CD4-positive, alpha-beta T cell (primary cell): ENCODE measurements around the gene PDGFD. TPM values are rescaled to one million over a fixed set of nuclear protein-coding genes. Genes with fewer than 3 reads are reported as not detected.

ENCODE experiments used
- ATAC-seq: fragments of 200-7000 bp; cut with Tn5 transposase; one replicate; pipeline ENCODE4 v1.10.0; 2022; ENCODE audit warnings: mild to moderate bottlenecking; ENCODE audit not compliant: poor library complexity
- CTCF ChIA-PET: fragments of 350-600 bp; sonication (Branson Sonifier 250); formaldehyde crosslinking; loops from one replicate; lab custom pipeline; 2021; ENCODE audit warnings: antibody characterized with exemption, inconsistent platforms; lab: Charles Lee
- POLR2A ChIA-PET: fragments of 350-600 bp; sonication (Branson Sonifier 250); formaldehyde crosslinking; loops from one replicate; lab custom pipeline; 2021; ENCODE audit warnings: antibody characterized with exemption, inconsistent platforms; lab: Charles Lee
- DNase-seq, 14 experiments: peaks; one replicate each; pipeline ENCODE4 v3.0.0-alpha.2; 2013 to 2020; ENCODE audit warnings: mixed read lengths in 2 of 14
- H3K27ac ChIP-seq, 2 donors: one replicate each; pipeline versions ENCODE4 v1.5.1 to v1.7.0; 2013; ENCODE audit warnings: low read length in 2 of 2, low read depth in 1 of 2, mild to moderate bottlenecking in 1 of 2
- H3K27me3 ChIP-seq, 2 experiments: 1 replicate in 1 of 2; 2 replicates in 1 of 2; pipeline versions ENCODE4 v1.6.1 to v1.7.0; 2013; ENCODE audit warnings: low read length in 2 of 2, control low read depth in 1 of 2, mild to moderate bottlenecking in 1 of 2, moderate library complexity in 1 of 2; ENCODE audit not compliant: insufficient read depth in 2 of 2, control insufficient read depth in 1 of 2
- H3K36me3 ChIP-seq: one replicate; pipeline ENCODE4 v1.6.1; 2013; ENCODE audit warnings: low read length, control low read depth; ENCODE audit not compliant: insufficient read depth
- H3K4me1 ChIP-seq: one replicate; pipeline ENCODE4 v1.6.1; 2013; ENCODE audit warnings: low read length, control low read depth; ENCODE audit not compliant: insufficient read depth
- H3K4me3 ChIP-seq: one replicate; pipeline ENCODE4 v1.5.1; 2013; ENCODE audit warnings: mild to moderate bottlenecking, low read length, moderate library complexity
- H3K9me3 ChIP-seq, 2 experiments: 1 replicate in 1 of 2; 2 replicates in 1 of 2; pipeline versions ENCODE4 v1.6.1 to v1.7.0; 2013; ENCODE audit warnings: low read length in 2 of 2, mild to moderate bottlenecking in 2 of 2, control low read depth in 1 of 2, moderate library complexity in 1 of 2; ENCODE audit not compliant: control insufficient read depth in 1 of 2, insufficient read depth in 1 of 2
- H3K27ac Mint-ChIP-seq: one replicate; pipeline ENCODE4 v1.8.0; 2020; ENCODE audit warnings: mixed read lengths
- H3K27me3 Mint-ChIP-seq: one replicate; pipeline ENCODE4 v1.8.0; 2021; ENCODE audit warnings: mixed read lengths
- H3K36me3 Mint-ChIP-seq: one replicate; pipeline ENCODE4 v1.8.0; 2021; ENCODE audit warnings: low read depth, mixed read lengths
- H3K4me1 Mint-ChIP-seq: one replicate; pipeline ENCODE4 v1.8.0; 2021; ENCODE audit warnings: low read depth, mixed read lengths
- H3K4me3 Mint-ChIP-seq: one replicate; pipeline ENCODE4 v1.8.0; 2020; ENCODE audit warnings: mild to moderate bottlenecking, mixed read lengths
- H3K9me3 Mint-ChIP-seq: one replicate; pipeline ENCODE4 v1.8.0; 2020; ENCODE audit warnings: mixed read lengths
- intact Hi-C, 2 experiments: fragments of 100-400 bp; cut with DNase I in 1 of 2; cut with micrococcal nuclease in 1 of 2; formaldehyde crosslinking; loops; one replicate each; pipeline versions ENCODE4 v1.15.1 to v1.9.0; 2023 to 2025; cut with DNase I, micrococcal nuclease
- total RNA-seq, 174 experiments: library from RNA in 2 of 174; stranded (reverse) in 2 of 174; gene quantifications; one replicate each; pipeline ENCODE4 v1.2.3 and lab custom pipeline; 2021 to 2026
- TF ChIP-seq, protein P1 (sequence below): fragments of 200-600 bp; IDR thresholded peaks from one replicate; pipeline ENCODE4 v1.8.0; 2022; ENCODE audit warnings: antibody characterized with exemption, mild to moderate bottlenecking

The PDGFD gene
- total RNA-seq, 2 experiments from 2014 or later: not detected

DNA sequence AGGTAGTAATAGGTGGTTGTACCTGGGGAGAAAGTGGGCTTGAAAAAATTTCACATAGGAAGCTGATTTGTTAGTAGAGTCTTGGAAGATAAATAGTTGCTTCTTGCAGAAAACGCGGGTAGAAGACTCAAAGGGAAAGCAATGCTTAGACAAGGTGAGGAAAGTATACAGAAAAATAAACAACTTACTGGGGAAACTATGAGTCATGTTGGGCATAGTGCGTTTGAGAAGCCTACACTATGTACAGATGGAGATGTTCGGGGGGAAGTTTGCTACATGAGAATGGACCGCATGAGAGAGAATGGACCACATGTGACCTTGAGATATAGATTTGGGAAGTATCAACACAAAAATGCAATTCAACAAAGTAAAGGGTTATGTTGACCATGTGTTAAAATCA is 214.2 kb downstream of the PDGFD start:
- Mint-ChIP-seq H3K9me3 (peaks cover 4% of the 10 kb centered on the region), H3K27ac (no peak overlapping the region), H3K4me1 (no peaks in the 10 kb centered on the region), H3K27me3 (no peaks in the 10 kb centered on the region), H3K4me3 (no peak overlapping the region), H3K36me3 (no peaks in the 10 kb centered on the region)
- Histone ChIP-seq H3K4me3 (no peak overlapping the region), H3K9me3 (no peaks in the 10 kb centered on the region), H3K36me3 (no peaks in the 10 kb centered on the region), H3K4me1 (no peaks in the 10 kb centered on the region), H3K27me3 (no peaks in the 10 kb centered on the region), H3K27ac (no peak overlapping the region)
- ATAC-seq (no peak), DNase-seq (no peak)
- CTCF ChIA-PET: no interaction called here
- POLR2A ChIA-PET: no interaction called here
- TF ChIP-seq, protein P1, sequence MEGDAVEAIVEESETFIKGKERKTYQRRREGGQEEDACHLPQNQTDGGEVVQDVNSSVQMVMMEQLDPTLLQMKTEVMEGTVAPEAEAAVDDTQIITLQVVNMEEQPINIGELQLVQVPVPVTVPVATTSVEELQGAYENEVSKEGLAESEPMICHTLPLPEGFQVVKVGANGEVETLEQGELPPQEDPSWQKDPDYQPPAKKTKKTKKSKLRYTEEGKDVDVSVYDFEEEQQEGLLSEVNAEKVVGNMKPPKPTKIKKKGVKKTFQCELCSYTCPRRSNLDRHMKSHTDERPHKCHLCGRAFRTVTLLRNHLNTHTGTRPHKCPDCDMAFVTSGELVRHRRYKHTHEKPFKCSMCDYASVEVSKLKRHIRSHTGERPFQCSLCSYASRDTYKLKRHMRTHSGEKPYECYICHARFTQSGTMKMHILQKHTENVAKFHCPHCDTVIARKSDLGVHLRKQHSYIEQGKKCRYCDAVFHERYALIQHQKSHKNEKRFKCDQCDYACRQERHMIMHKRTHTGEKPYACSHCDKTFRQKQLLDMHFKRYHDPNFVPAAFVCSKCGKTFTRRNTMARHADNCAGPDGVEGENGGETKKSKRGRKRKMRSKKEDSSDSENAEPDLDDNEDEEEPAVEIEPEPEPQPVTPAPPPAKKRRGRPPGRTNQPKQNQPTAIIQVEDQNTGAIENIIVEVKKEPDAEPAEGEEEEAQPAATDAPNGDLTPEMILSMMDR: no peak
- intact Hi-C loops: no loop called here

DNA sequence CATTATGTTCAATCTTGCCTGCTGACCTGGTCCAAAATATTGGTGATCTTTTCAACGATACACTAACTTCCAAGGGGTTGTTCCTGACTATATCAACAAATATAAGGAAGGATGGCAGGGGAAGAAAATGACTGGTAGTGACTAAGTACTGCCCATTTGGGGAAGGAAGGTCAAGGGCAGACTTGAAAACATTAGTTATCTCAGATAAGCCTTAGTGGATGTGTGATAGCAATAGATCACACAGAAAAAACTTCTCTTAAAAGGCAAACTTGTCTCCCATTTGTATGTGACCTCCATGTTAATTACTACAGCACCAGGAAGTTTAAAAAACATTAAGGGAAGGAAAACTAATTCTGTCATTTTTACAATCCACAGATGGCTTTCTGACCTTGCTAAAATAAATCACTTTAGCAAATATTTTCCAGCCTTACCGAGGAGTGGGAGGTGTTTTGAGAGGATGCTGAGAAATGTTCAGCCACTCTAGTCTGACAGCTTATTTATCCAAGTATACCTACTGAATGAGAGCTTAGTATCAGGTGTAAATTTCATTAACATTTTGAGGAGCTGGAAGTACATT is 215.7 kb downstream of the PDGFD start:
- no peaks in the 10 kb centered on the region for H3K27me3 Mint-ChIP-seq
- peaks cover 4% of the 10 kb centered on the region for H3K9me3 Mint-ChIP-seq
- no peak overlapping the region for H3K27ac Mint-ChIP-seq
- H3K36me3 Mint-ChIP-seq: no peaks in the 10 kb centered on the region
- Histone ChIP-seq H3K9me3 (no peaks in the 10 kb centered on the region), H3K36me3 (no peaks in the 10 kb centered on the region), H3K27me3 (no peaks in the 10 kb centered on the region), H3K4me3 (no peak overlapping the region), H3K4me1 (no peaks in the 10 kb centered on the region), H3K27ac (no peak overlapping the region)
- intact Hi-C loops: no loop called here
- CTCF ChIA-PET: no interaction called here
- TF ChIP-seq, protein P1: no peak
- DNase-seq (no peak), ATAC-seq (no peak)
- no peaks in the 10 kb centered on the region for H3K4me1 Mint-ChIP-seq
- H3K4me3 Mint-ChIP-seq: no peak overlapping the region
- POLR2A ChIA-PET: no interaction called here

DNA sequence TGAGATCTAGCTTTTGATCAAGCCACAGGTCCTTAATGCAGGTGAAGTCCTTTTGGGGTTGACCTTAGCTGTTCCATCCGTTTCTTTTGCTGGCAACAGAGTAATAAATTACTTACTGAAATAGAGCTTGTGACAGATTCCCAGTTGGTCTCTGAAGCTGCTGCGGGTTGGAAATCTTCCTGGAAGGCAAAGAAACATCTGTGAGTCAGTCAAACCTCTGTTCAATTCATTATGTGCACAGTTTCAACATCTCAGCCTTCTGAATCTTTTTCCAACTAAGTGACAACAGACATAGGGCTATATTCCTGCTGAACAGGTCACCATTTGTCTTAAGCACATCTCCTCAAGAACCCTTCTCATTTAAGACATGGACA is 216.4 kb downstream of the PDGFD start:
- intact Hi-C loops: no loop called here
- POLR2A ChIA-PET: no interaction called here
- H3K9me3 ChIP-seq: no peaks in the 10 kb centered on the region
- H3K27ac ChIP-seq: no peak overlapping the region
- DNase-seq: no peak
- Mint-ChIP-seq H3K4me3 (no peak overlapping the region), H3K36me3 (no peaks in the 10 kb centered on the region), H3K4me1 (no peaks in the 10 kb centered on the region), H3K27ac (no peak overlapping the region), H3K27me3 (no peaks in the 10 kb centered on the region), H3K9me3 (peaks cover 4% of the 10 kb centered on the region)
- H3K27me3 ChIP-seq: no peaks in the 10 kb centered on the region
- CTCF ChIA-PET: no interaction called here
- TF ChIP-seq, protein P1: no peak
- no peak overlapping the region for H3K4me3 ChIP-seq
- no peaks in the 10 kb centered on the region for H3K4me1 ChIP-seq
- H3K36me3 ChIP-seq: no peaks in the 10 kb centered on the region
- ATAC-seq: no peak
